ENCODE results near the gene TIMMDC1. TPM values are rescaled to one million over a fixed set of nuclear protein-coding genes. Genes with fewer than 3 reads are reported as not detected.

TIMMDC1 gene
- total and polyA plus RNA-seq, 2 of the 13 experiments (the other 11 are each of a cell fraction or from before 2014, with no cell fraction given): 50.0 to 77.8 TPM

DNA sequence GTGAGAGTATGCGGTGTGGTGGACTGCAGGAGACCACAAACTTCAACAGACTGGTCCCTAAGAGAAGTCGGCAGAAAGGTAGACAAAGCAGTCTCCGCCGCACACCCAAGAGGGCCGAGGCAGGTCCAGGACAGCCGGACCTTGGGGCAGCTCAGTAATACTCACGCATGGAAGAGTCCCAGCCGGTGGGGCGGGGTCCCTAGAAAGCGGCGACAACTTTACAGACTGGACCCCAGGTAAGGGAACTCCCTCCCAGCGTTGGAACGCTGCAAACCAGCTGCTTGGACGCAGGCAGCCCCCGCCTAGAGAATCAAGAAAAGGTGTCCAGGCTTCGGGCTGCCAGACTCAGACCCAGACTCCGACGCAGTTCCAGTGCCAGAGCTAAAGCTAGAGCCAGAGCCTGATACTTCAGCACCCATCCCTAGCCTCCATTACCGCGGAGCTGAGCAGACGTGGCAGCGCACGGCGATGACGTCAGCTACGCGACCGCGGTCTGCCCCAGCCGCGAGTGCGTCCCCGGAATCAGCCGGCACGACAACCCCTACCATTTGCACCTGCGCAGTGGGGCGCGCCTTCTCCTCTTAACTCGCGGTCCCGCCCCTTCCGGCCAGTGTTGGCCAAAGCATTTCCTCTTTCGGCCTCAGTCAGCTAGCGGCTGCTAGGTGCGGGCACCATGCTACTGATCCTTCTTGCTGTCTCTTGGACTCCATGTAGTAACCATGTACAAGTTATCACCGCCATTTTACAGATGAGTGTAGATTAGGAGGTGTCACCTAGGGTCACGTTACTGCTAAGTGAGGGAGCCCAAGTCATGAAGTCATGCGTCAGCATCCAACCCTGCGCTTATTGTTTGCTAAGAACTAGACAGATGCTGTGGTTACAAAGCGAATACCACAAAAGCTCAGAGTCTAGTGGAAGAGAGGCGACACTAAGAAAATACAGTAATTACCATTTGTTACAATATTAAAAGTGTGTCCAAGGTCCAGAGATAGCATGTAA lies 34.9 kb upstream of the TIMMDC1 start, which contains the start of gene TMEM39A (continued):
- peak; percentile 82 for TF ChIP-seq GABPA (IDR thresholded peaks at IDR 0.05; ENCODE audit: low read depth, low read length)
- peak; percentile 97 for TF ChIP-seq GABPA (CRISPR knock-in tag; IDR thresholded peaks at IDR 0.05; ENCODE audit: low read depth)
- TF ChIP-seq, protein P1, sequence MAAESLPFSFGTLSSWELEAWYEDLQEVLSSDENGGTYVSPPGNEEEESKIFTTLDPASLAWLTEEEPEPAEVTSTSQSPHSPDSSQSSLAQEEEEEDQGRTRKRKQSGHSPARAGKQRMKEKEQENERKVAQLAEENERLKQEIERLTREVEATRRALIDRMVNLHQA (CRISPR knock-in tag; IDR thresholded peaks at IDR 0.05): no peak
- peak; percentile 61; the same call in 1 of the 2 replicates for TF ChIP-seq ZFP37 (CRISPR knock-in tag; IDR thresholded peaks at IDR 0.05; ENCODE audit: borderline replicate concordance)
- TF ChIP-seq HOXA7 (CRISPR knock-in tag; IDR thresholded peaks at IDR 0.05): no peak
- TF ChIP-seq, protein P2, sequence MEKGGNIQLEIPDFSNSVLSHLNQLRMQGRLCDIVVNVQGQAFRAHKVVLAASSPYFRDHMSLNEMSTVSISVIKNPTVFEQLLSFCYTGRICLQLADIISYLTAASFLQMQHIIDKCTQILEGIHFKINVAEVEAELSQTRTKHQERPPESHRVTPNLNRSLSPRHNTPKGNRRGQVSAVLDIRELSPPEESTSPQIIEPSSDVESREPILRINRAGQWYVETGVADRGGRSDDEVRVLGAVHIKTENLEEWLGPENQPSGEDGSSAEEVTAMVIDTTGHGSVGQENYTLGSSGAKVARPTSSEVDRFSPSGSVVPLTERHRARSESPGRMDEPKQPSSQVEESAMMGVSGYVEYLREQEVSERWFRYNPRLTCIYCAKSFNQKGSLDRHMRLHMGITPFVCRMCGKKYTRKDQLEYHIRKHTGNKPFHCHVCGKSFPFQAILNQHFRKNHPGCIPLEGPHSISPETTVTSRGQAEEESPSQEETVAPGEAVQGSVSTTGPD (CRISPR knock-in tag; IDR thresholded peaks at IDR 0.05): no peak
- 0 out of 2 replicates have a peak, but pooled peaks have one; percentile 23 for TF ChIP-seq RARG (CRISPR knock-in tag; IDR thresholded peaks at IDR 0.05; ENCODE audit: low read depth)
- peak; percentile 95 for TF ChIP-seq RBFOX2 (IDR thresholded peaks at IDR 0.05; ENCODE audit: low read depth, low read length)
- TF ChIP-seq, protein P3, sequence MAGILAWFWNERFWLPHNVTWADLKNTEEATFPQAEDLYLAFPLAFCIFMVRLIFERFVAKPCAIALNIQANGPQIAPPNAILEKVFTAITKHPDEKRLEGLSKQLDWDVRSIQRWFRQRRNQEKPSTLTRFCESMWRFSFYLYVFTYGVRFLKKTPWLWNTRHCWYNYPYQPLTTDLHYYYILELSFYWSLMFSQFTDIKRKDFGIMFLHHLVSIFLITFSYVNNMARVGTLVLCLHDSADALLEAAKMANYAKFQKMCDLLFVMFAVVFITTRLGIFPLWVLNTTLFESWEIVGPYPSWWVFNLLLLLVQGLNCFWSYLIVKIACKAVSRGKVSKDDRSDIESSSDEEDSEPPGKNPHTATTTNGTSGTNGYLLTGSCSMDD (CRISPR knock-in tag; IDR thresholded peaks at IDR 0.05): no peak
- peak; percentile 86; the same call in 1 of the 2 replicates for TF ChIP-seq ZNF614 (CRISPR knock-in tag; IDR thresholded peaks at IDR 0.05; ENCODE audit: borderline replicate concordance)
- TF ChIP-seq FOSL1 (CRISPR knock-in tag; IDR thresholded peaks at IDR 0.05; ENCODE audit: borderline replicate concordance): no peak
- TF ChIP-seq AGO1 (IDR thresholded peaks at IDR 0.05; ENCODE audit: low read depth, low read length, poor library complexity, severe bottlenecking): no peak
- TF ChIP-seq ZNF749 (CRISPR knock-in tag; IDR thresholded peaks at IDR 0.05; ENCODE audit: borderline replicate concordance): peak; percentile 79; the same call in 1 of the 2 replicates
- TF ChIP-seq, protein P4, sequence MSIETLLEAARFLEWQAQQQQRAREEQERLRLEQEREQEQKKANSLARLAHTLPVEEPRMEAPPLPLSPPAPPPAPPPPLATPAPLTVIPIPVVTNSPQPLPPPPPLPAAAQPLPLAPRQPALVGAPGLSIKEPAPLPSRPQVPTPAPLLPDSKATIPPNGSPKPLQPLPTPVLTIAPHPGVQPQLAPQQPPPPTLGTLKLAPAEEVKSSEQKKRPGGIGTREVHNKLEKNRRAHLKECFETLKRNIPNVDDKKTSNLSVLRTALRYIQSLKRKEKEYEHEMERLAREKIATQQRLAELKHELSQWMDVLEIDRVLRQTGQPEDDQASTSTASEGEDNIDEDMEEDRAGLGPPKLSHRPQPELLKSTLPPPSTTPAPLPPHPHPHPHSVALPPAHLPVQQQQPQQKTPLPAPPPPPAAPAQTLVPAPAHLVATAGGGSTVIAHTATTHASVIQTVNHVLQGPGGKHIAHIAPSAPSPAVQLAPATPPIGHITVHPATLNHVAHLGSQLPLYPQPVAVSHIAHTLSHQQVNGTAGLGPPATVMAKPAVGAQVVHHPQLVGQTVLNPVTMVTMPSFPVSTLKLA (IDR thresholded peaks at IDR 0.05): peak; percentile 75
- no peak; the same call in 1 of the 2 replicates for TF ChIP-seq ZZZ3 (CRISPR knock-in tag; IDR thresholded peaks at IDR 0.05; ENCODE audit: borderline replicate concordance)
- peak; percentile 25 for TF ChIP-seq SKI (IDR thresholded peaks at IDR 0.05; ENCODE audit: partially characterized antibody)
- TF ChIP-seq NFE2L1 (CRISPR knock-in tag; IDR thresholded peaks at IDR 0.05; ENCODE audit: borderline replicate concordance): no peak
- TF ChIP-seq DNMT1 (CRISPR knock-in tag; IDR thresholded peaks at IDR 0.05): no peak
- peak; percentile 89 for TF ChIP-seq SP4 (CRISPR knock-in tag; IDR thresholded peaks at IDR 0.05)
- peak; percentile 97 for TF ChIP-seq ZNF644 (CRISPR knock-in tag; IDR thresholded peaks at IDR 0.05; ENCODE audit: low read depth)
- TF ChIP-seq, protein P5, sequence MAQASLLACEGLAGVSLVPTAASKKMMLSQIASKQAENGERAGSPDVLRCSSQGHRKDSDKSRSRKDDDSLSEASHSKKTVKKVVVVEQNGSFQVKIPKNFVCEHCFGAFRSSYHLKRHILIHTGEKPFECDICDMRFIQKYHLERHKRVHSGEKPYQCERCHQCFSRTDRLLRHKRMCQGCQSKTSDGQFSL (CRISPR knock-in tag; IDR thresholded peaks at IDR 0.05): no peak; the same call in none of the 2 replicates
- peak; percentile 99 for TF ChIP-seq CREB1 (IDR thresholded peaks at IDR 0.05)
- peak; percentile 99 for TF ChIP-seq CREB1 (CRISPR knock-in tag; IDR thresholded peaks at IDR 0.05)
- peak; percentile 53; the same call in 1 of the 2 replicates for TF ChIP-seq ZNF878 (CRISPR knock-in tag; IDR thresholded peaks at IDR 0.05)
- TF ChIP-seq MIER3 (CRISPR knock-in tag; IDR thresholded peaks at IDR 0.05; ENCODE audit: borderline replicate concordance): no peak

Data from HepG2 (cell line).